ENCODE measurements around the gene LAMA4. TPM values are rescaled to one million over a fixed set of nuclear protein-coding genes. Genes with fewer than 3 reads are reported as not detected.

The LAMA4 gene
- total RNA-seq, 1 experiment from 2014 or later = not detected

- no peaks in the 10 kb centered on the region for H3K36me3 Mint-ChIP-seq (ENCODE audit: insufficient read depth, unreplicated experiment)
- POLR2A ChIA-PET = no interaction called here
- intact Hi-C loops (cut with micrococcal nuclease; ENCODE audit: unreplicated experiment) = no loop called here
- no peaks in the 10 kb centered on the region for H3K36me3 ChIP-seq (ENCODE audit: control insufficient read depth, insufficient read depth, low read length)
- no peak for DNase-seq
- no peaks in the 10 kb centered on the region for H3K9me3 Mint-ChIP-seq (ENCODE audit: unreplicated experiment)
- no peaks in the 10 kb centered on the region for H3K27me3 ChIP-seq (replicated peaks; ENCODE audit: control insufficient read depth, insufficient read depth, low read length)
- H3K4me3 ChIP-seq (ENCODE audit: low read depth, low read length) = no peak overlapping the region
- no peak for TF ChIP-seq CTCF (IDR thresholded peaks at IDR 0.05; ENCODE audit: insufficient read depth in 1 of 2, low read depth in 1 of 2, low read length in 1 of 2, severe bottlenecking in 1 of 2, unreplicated experiment in 1 of 2)
- no peaks in the 10 kb centered on the region for H3K4me1 ChIP-seq
- peaks cover 15% of the 10 kb centered on the region for H3K27me3 Mint-ChIP-seq (ENCODE audit: insufficient read depth, unreplicated experiment)
- CTCF ChIA-PET = no interaction called here
- H3K4me1 Mint-ChIP-seq (ENCODE audit: low read depth, unreplicated experiment) = no peaks in the 10 kb centered on the region
- no peak overlapping the region for H3K4me3 Mint-ChIP-seq (ENCODE audit: unreplicated experiment)
- no peaks in the 10 kb centered on the region for H3K9me3 ChIP-seq
- no TSS peak for BruUV-seq (replicated peaks)
- no peak overlapping the region for H3K27ac Mint-ChIP-seq (ENCODE audit: unreplicated experiment)
Measured at GRCh38 chr6:112114577-112115223, 139.7 kb downstream of the LAMA4 start.

GRCh38 chr6:112113918-112114317 lies 140.4 kb downstream of the LAMA4 start:
- no peaks in the 10 kb centered on the region for H3K27me3 ChIP-seq (replicated peaks; ENCODE audit: control insufficient read depth, insufficient read depth, low read length)
- Mint-ChIP-seq H3K36me3 (ENCODE audit: insufficient read depth, unreplicated experiment) (no peaks in the 10 kb centered on the region), H3K4me1 (ENCODE audit: low read depth, unreplicated experiment) (no peaks in the 10 kb centered on the region), H3K27ac (ENCODE audit: unreplicated experiment) (no peak overlapping the region), H3K9me3 (ENCODE audit: unreplicated experiment) (no peaks in the 10 kb centered on the region), H3K4me3 (ENCODE audit: unreplicated experiment) (no peak overlapping the region), H3K27me3 (ENCODE audit: insufficient read depth, unreplicated experiment) (peaks cover 17% of the 10 kb centered on the region)
- CTCF ChIA-PET = no interaction called here
- no peaks in the 10 kb centered on the region for H3K36me3 ChIP-seq (ENCODE audit: control insufficient read depth, insufficient read depth, low read length)
- TF ChIP-seq CTCF (IDR thresholded peaks at IDR 0.05; ENCODE audit: insufficient read depth in 1 of 2, low read depth in 1 of 2, low read length in 1 of 2, severe bottlenecking in 1 of 2, unreplicated experiment in 1 of 2) = no peak
- no peak overlapping the region for H3K4me3 ChIP-seq (ENCODE audit: low read depth, low read length)
- no peaks in the 10 kb centered on the region for H3K9me3 ChIP-seq
- H3K4me1 ChIP-seq = no peaks in the 10 kb centered on the region
- intact Hi-C loops (cut with micrococcal nuclease; ENCODE audit: unreplicated experiment) = no loop called here
- BruUV-seq (replicated peaks) = no TSS peak
- no peak for DNase-seq
- POLR2A ChIA-PET = no interaction called here

- no peak for TF ChIP-seq CTCF (IDR thresholded peaks at IDR 0.05; ENCODE audit: insufficient read depth in 1 of 2, low read depth in 1 of 2, low read length in 1 of 2, severe bottlenecking in 1 of 2, unreplicated experiment in 1 of 2)
- ChIA-PET CTCF (no interaction called here), POLR2A (no interaction called here)
- no peaks in the 10 kb centered on the region for H3K4me1 ChIP-seq
- intact Hi-C loops (cut with micrococcal nuclease; ENCODE audit: unreplicated experiment) = no loop called here
- DNase-seq = no peak
- Mint-ChIP-seq H3K27ac (ENCODE audit: unreplicated experiment) (no peak overlapping the region), H3K4me1 (ENCODE audit: low read depth, unreplicated experiment) (no peaks in the 10 kb centered on the region), H3K9me3 (ENCODE audit: unreplicated experiment) (no peaks in the 10 kb centered on the region), H3K36me3 (ENCODE audit: insufficient read depth, unreplicated experiment) (no peaks in the 10 kb centered on the region), H3K4me3 (ENCODE audit: unreplicated experiment) (no peak overlapping the region), H3K27me3 (ENCODE audit: insufficient read depth, unreplicated experiment) (peaks cover 17% of the 10 kb centered on the region)
- BruUV-seq (replicated peaks) = no TSS peak
- H3K36me3 ChIP-seq (ENCODE audit: control insufficient read depth, insufficient read depth, low read length) = no peaks in the 10 kb centered on the region
- no peak overlapping the region for H3K4me3 ChIP-seq (ENCODE audit: low read depth, low read length)
- no peaks in the 10 kb centered on the region for H3K27me3 ChIP-seq (replicated peaks; ENCODE audit: control insufficient read depth, insufficient read depth, low read length)
- no peaks in the 10 kb centered on the region for H3K9me3 ChIP-seq
Measured at GRCh38 chr6:112113431-112113830, 140.9 kb downstream of the LAMA4 start.

Data from Caco-2 (cell line).